GM12878 (cell line): ENCODE measurements around the gene CENPH. TPM values are rescaled to one million over a fixed set of nuclear protein-coding genes. Genes with fewer than 3 reads are reported as not detected.

ENCODE experiments used
- BRCA1 ChIP-seq: IDR thresholded peaks from 2 replicates; pipeline ENCODE4 v1.6.1; 2011; ENCODE audit warnings: low read depth, low read length, improper control_type of control experiment
- CUX1 ChIP-seq: IDR thresholded peaks from 2 replicates; pipeline ENCODE4 v1.6.1; 2012; ENCODE audit warnings: improper control_type of control experiment, low read depth, low read length; ENCODE audit not compliant: insufficient replicate concordance
- HCFC1 ChIP-seq: fragments of 150-350 bp; IDR thresholded peaks from 2 replicates; pipeline ENCODE4 v1.6.1; 2014; ENCODE audit warnings: low read length
- IKZF2 ChIP-seq, 2 experiments: fragments of 450-650 bp; IDR thresholded peaks; 2 replicates each; pipeline ENCODE4 v1.6.1; 2017; ENCODE audit warnings: mild to moderate bottlenecking in 2 of 2, moderate library complexity in 2 of 2
- NFYB ChIP-seq: IDR thresholded peaks from 2 replicates; pipeline ENCODE4 v1.6.1; 2011; ENCODE audit warnings: low read depth, mild to moderate bottlenecking, low read length, improper control_type of control experiment, moderate library complexity; ENCODE audit not compliant: insufficient read depth
- RAD51 ChIP-seq: fragments of 450-650 bp; IDR thresholded peaks from 2 replicates; pipeline ENCODE4 v1.6.1; 2016; ENCODE audit warnings: moderate library complexity, mild to moderate bottlenecking, inconsistent platforms
- ZNF274 ChIP-seq: IDR thresholded peaks from one replicate; pipeline ENCODE4 v1.8.0; 2011; ENCODE audit not compliant: insufficient read length, insufficient read depth
- ZNF384 ChIP-seq: IDR thresholded peaks from 2 replicates; pipeline ENCODE4 v1.6.1; 2012; ENCODE audit warnings: low read depth, mild to moderate bottlenecking, low read length, improper control_type of control experiment, borderline replicate concordance
- polyA plus RNA-seq, 11 experiments: library from polyadenylated mRNA; depleted of rRNA in 4 of 11; unstranded in 6 of 11; stranded (reverse) in 5 of 11; fragments of >200 nt; fragmentation: Nextera tagmentation in 4 of 11; fragmentation: Illumina TruSeq in 1 of 11; extraction: Ambion mirVana in 4 of 11; extraction: Trizol in 1 of 11; gene quantifications; 1 replicate in 1 of 11; 2 replicates in 10 of 11; pipeline versions ENCODE4 v1.2.1 to v1.2.3, GENCODE V29; 2011 to 2016; ENCODE audit warnings: inconsistent platforms in 2 of 11, missing spikeins in 2 of 11, low read depth in 1 of 11
- total RNA-seq, 4 experiments: library from RNA; depleted of rRNA in 3 of 4; stranded (reverse); fragments of >200 nt in 3 of 4; fragmentation: Illumina TruSeq in 1 of 4; extraction: Trizol in 1 of 4; gene quantifications; 2 replicates each; pipeline versions ENCODE4 v1.2.1 to v1.2.3, GENCODE V29; 2013 to 2021

Gene CENPH
- total and polyA plus RNA-seq, 10 of the 15 experiments (the other 5 are each of a cell fraction or from before 2014, with no cell fraction given): 7.3 to 65.6 (median 45.9) TPM

DNA sequence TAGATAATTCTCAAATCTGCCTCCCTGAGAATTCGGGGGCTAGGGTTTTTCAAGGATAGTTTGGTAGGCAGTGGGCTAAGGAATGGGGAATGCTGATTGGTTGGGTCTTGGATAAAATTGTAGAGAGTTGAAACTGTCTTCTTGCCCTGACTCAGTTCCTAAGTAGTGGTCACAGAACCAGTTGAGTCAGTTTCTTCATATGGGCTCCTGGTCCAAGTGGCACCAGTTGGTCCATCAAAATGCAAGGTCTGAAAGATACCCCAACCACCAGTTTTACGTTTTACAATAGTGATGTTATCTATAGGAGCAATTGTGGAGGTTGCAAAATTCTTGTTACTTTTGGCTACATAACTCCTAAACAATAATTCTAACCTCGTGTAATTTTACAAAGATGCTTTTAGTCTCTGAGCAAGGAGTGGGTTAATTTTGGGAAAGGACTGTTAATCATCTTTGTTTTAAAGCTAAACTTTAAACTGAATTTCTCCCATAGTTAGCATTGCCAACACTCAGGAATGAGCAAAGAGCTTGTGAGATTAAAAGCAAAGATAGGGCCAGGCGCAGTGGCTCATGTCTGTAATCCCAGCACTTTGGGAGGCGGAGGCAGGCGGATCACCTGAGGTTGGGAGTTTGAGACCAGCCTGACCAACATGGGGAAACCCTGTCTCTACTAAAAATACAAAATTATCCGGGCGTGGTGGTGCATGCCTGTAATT is 53.0 kb downstream of the CENPH start (continued):
- TF ChIP-seq CUX1: no peak
- no peak for TF ChIP-seq ZNF274
- no peak for TF ChIP-seq HCFC1
- no peak for TF ChIP-seq IKZF2 (IDR thresholded peaks at IDR 0.05)
- no peak for TF ChIP-seq NFYB
- TF ChIP-seq BRCA1: no peak
- no peak for TF ChIP-seq ZNF384
- no peak for TF ChIP-seq RAD51
